IMR-90 (cell line): Measurements from ENCODE around the gene IDH3G. TPM values are rescaled to one million over a fixed set of nuclear protein-coding genes. Genes with fewer than 3 reads are reported as not detected.

Source experiments
- polyA plus RNA-seq, 3 experiments: library from polyadenylated mRNA; depleted of rRNA; stranded (reverse); fragments of >200 nt; gene quantifications; 2 replicates each; pipeline ENCODE4 v1.2.3, GENCODE V29; 2012; ENCODE audit warnings: low replicate concordance in 1 of 3
- total RNA-seq: library from RNA; depleted of rRNA; stranded (reverse); fragments of >200 nt; gene quantifications from 2 replicates; pipeline ENCODE4 v1.2.3, GENCODE V29; 2012
- TF ChIP-seq, protein P1 (sequence below): fragments of 150-350 bp; IDR thresholded peaks from 2 replicates; pipeline ENCODE4 v1.6.1; 2017; ENCODE audit warnings: mild to moderate bottlenecking, antibody characterized with exemption, low read length, low read depth

The IDH3G gene
- total and polyA plus RNA-seq, 2 of the 4 experiments (the other 2 are of a cell fraction), result 79.4 to 85.7 TPM

DNA sequence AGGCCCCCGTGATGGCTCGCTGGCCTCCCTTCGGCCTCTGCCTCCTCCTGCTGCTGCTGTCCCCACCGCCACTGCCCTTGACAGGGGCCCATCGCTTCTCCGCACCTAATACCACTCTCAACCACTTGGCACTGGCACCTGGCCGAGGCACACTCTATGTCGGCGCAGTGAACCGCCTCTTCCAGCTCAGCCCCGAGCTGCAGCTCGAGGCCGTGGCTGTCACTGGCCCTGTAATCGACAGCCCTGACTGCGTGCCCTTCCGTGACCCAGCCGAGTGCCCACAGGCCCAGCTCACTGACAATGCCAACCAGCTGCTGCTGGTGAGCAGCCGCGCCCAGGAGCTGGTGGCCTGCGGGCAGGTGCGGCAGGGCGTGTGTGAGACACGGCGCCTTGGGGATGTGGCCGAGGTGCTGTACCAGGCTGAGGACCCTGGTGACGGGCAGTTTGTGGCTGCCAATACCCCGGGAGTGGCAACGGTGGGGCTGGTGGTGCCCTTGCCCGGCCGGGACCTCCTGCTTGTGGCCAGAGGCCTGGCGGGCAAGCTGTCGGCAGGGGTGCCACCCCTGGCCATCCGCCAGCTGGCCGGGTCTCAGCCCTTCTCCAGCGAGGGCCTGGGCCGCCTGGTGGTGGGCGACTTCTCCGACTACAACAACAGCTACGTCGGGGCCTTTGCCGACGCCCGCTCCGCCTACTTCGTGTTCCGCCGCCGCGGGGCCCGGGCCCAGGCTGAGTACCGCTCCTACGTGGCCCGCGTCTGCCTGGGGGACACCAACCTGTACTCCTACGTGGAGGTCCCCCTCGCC lies 27.1 kb downstream of the IDH3G start (continued):
- TF ChIP-seq, protein P1, sequence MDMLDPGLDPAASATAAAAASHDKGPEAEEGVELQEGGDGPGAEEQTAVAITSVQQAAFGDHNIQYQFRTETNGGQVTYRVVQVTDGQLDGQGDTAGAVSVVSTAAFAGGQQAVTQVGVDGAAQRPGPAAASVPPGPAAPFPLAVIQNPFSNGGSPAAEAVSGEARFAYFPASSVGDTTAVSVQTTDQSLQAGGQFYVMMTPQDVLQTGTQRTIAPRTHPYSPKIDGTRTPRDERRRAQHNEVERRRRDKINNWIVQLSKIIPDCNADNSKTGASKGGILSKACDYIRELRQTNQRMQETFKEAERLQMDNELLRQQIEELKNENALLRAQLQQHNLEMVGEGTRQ, result no peak
